GM12878 (cell line): ENCODE results near the gene HADHA. TPM values are rescaled to one million over a fixed set of nuclear protein-coding genes. Genes with fewer than 3 reads are reported as not detected.

ENCODE experiments used
- ATAC-seq: fragments of 200-7000 bp; cut with Tn5 transposase; 3 replicates; pipeline ENCODE4 v1.9.1; 2020; ENCODE audit warnings: mild to moderate bottlenecking, moderate library complexity
- BruUV-seq: library from RNA; stranded (reverse); fragments of 400-500 nt; replicated peaks from 2 replicates; lab custom pipeline; 2021; lab: Mats Ljungman, UMichigan
- CTCF ChIA-PET: fragments of 300-600 bp; sonication (Branson Sonifier 250); formaldehyde crosslinking; extraction: SDS; loops from one replicate; lab custom pipeline; 2021; ENCODE audit warnings: inconsistent platforms; lab: Yijun Ruan, JAX
- POLR2A ChIA-PET: fragments of 350-600 bp; formaldehyde crosslinking; extraction: SDS; loops from one replicate; lab custom pipeline; 2021; ENCODE audit warnings: inconsistent platforms; lab: Charles Lee
- RAD21 ChIA-PET: fragments of 300-600 bp; sonication (Branson Sonifier 250); formaldehyde crosslinking; loops from one replicate; lab custom pipeline; 2023; ENCODE audit warnings: antibody characterized with exemption; ENCODE audit not compliant: unreplicated experiment; lab: Charles Lee
- SMC1A ChIA-PET: fragments of 300-600 bp; sonication (Branson Sonifier 250); formaldehyde crosslinking; loops from one replicate; lab custom pipeline; 2023; ENCODE audit not compliant: unreplicated experiment, uncharacterized antibody; lab: Charles Lee
- DNase-seq: peaks from one replicate; pipeline ENCODE4 v3.0.0-alpha.2; 2011; ENCODE audit warnings: low read depth, low spot score
- FAIRE-seq: peaks from 3 replicates; lab custom pipeline; 2011; peaks lifted over from hg19 to GRCh38; lab: Jason Lieb, UNC
- H2AFZ ChIP-seq: 2 replicates; pipeline ENCODE4 v1.6.0; 2011; ENCODE audit warnings: low read depth, low read length, control low read depth; ENCODE audit not compliant: control insufficient read depth
- H3K27ac ChIP-seq: 2 replicates; pipeline ENCODE4 v1.5.1; 2011; ENCODE audit warnings: control low read depth; ENCODE audit not compliant: control insufficient read depth, insufficient read depth
- H3K27me3 ChIP-seq, 2 experiments: replicated peaks in 1 of 2; 2 replicates each; pipeline versions ENCODE4 v1.6.0 to v1.6.1; 2011; ENCODE audit warnings: low read length in 1 of 2; ENCODE audit not compliant: control insufficient read depth in 2 of 2, insufficient read depth in 2 of 2
- H3K36me3 ChIP-seq, 2 experiments: 2 replicates each; pipeline ENCODE4 v1.5.1; 2011; ENCODE audit warnings: low read length in 1 of 2; ENCODE audit not compliant: control insufficient read depth in 2 of 2, insufficient read depth in 2 of 2
- H3K4me1 ChIP-seq: 2 replicates; pipeline ENCODE4 v1.6.1; 2011; ENCODE audit warnings: mild to moderate bottlenecking, low read length, moderate library complexity, mixed read lengths; ENCODE audit not compliant: control insufficient read depth, insufficient read depth
- H3K4me2 ChIP-seq: 2 replicates; pipeline ENCODE4 v1.6.0; 2011; ENCODE audit warnings: control low read depth; ENCODE audit not compliant: control insufficient read depth, insufficient read depth
- H3K4me3 ChIP-seq: fragments of 200-600 bp; sonication (generic); 2 replicates; pipeline ENCODE4 v1.5.1; 2016
- H3K79me2 ChIP-seq: 2 replicates; pipeline ENCODE4 v1.6.0; 2011; ENCODE audit warnings: low read length; ENCODE audit not compliant: control insufficient read depth, insufficient read depth
- H3K9ac ChIP-seq: 2 replicates; pipeline ENCODE4 v1.8.0; 2011; ENCODE audit warnings: low read length, control low read depth, mixed read lengths; ENCODE audit not compliant: control insufficient read depth, insufficient read depth
- H3K9me3 ChIP-seq: replicated peaks from 3 replicates; pipeline ENCODE4 v1.5.1; 2011; ENCODE audit warnings: mild to moderate bottlenecking, low read length; ENCODE audit not compliant: control insufficient read depth, insufficient read depth
- H4K20me1 ChIP-seq: 2 replicates; pipeline ENCODE4 v1.6.0; 2011; ENCODE audit not compliant: control insufficient read depth, insufficient read depth
- ATF2 ChIP-seq: IDR thresholded peaks from 2 replicates; pipeline ENCODE4 v1.6.1; 2012; ENCODE audit warnings: low read length, inconsistent platforms
- ATF7 ChIP-seq: fragments of 450-650 bp; IDR thresholded peaks from 2 replicates; pipeline ENCODE4 v1.6.1; 2016; ENCODE audit warnings: low read depth, mild to moderate bottlenecking
- CBFB ChIP-seq: IDR thresholded peaks from 2 replicates; pipeline ENCODE4 v1.6.1; 2016; ENCODE audit warnings: antibody characterized with exemption, low read depth
- CHD1 ChIP-seq: IDR thresholded peaks from 2 replicates; pipeline ENCODE4 v1.6.1; 2012; ENCODE audit warnings: low read depth, low read length, improper control_type of control experiment
- FOXK2 ChIP-seq: fragments of 450-650 bp; IDR thresholded peaks from 2 replicates; pipeline ENCODE4 v1.6.1; 2017; ENCODE audit warnings: mild to moderate bottlenecking, moderate library complexity
- NFXL1 ChIP-seq: fragments of 450-650 bp; IDR thresholded peaks from 2 replicates; pipeline ENCODE4 v1.6.1; 2017; ENCODE audit warnings: antibody characterized with exemption, mild to moderate bottlenecking, borderline replicate concordance
- RELA ChIP-seq: fragments of 450-650 bp; IDR thresholded peaks from 2 replicates; pipeline ENCODE4 v1.8.0; 2014; ENCODE audit warnings: borderline replicate concordance; ENCODE audit not compliant: partially characterized antibody
- TAF1 ChIP-seq: IDR thresholded peaks from 2 replicates; pipeline ENCODE4 v1.6.1; 2011; ENCODE audit warnings: mild to moderate bottlenecking, low read depth, low read length, borderline replicate concordance
- TCF12 ChIP-seq: IDR thresholded peaks from 2 replicates; pipeline ENCODE4 v1.6.1; 2011; ENCODE audit warnings: low read depth, mild to moderate bottlenecking, low read length
- ZBTB40 ChIP-seq: fragments of 450-650 bp; IDR thresholded peaks from 2 replicates; pipeline ENCODE4 v1.6.1; 2016; ENCODE audit warnings: mild to moderate bottlenecking, moderate library complexity, borderline replicate concordance
- ZNF274 ChIP-seq: IDR thresholded peaks from one replicate; pipeline ENCODE4 v1.8.0; 2011; ENCODE audit not compliant: insufficient read length, insufficient read depth
- ZNF622 ChIP-seq: fragments of 450-650 bp; IDR thresholded peaks from 2 replicates; pipeline ENCODE4 v1.6.1; 2017; ENCODE audit warnings: mild to moderate bottlenecking, inconsistent platforms
- WGBS: methylation state at CpG from one replicate; pipeline ENCODE4 v1.1.6; 2016; ENCODE audit warnings: low lambda C conversion rate; ENCODE audit not compliant: insufficient replicate concordance, insufficient coverage; ENCODE audit errors: missing lambda C conversion rate; 5-methylcytosine and 5-hydroxymethylcytosine counted together
- in situ Hi-C: fragments of 300-500 bp; cut with MboI; formaldehyde crosslinking; loops from 9 replicates; pipeline ENCODE4 v1.14.3; 2018; ENCODE audit warnings: mixed read lengths
- intact Hi-C: fragments of 100-400 bp; cut with micrococcal nuclease; formaldehyde crosslinking; loops from one replicate; pipeline ENCODE4 v1.14.2; 2022; ENCODE audit not compliant: unreplicated experiment
- polyA plus RNA-seq, 11 experiments: library from polyadenylated mRNA; depleted of rRNA in 4 of 11; unstranded in 6 of 11; stranded (reverse) in 5 of 11; fragments of >200 nt; fragmentation: Nextera tagmentation in 4 of 11; fragmentation: Illumina TruSeq in 1 of 11; extraction: Ambion mirVana in 4 of 11; extraction: Trizol in 1 of 11; gene quantifications; 1 replicate in 1 of 11; 2 replicates in 10 of 11; pipeline versions ENCODE4 v1.2.1 to v1.2.3, GENCODE V29; 2011 to 2016; ENCODE audit warnings: inconsistent platforms in 2 of 11, missing spikeins in 2 of 11, low read depth in 1 of 11
- total RNA-seq, 4 experiments: library from RNA; depleted of rRNA in 3 of 4; stranded (reverse); fragments of >200 nt in 3 of 4; fragmentation: Illumina TruSeq in 1 of 4; extraction: Trizol in 1 of 4; gene quantifications; 2 replicates each; pipeline versions ENCODE4 v1.2.1 to v1.2.3, GENCODE V29; 2013 to 2021
- TF ChIP-seq, protein P1 (sequence below): fragments of 450-650 bp; IDR thresholded peaks from 2 replicates; pipeline ENCODE4 v1.6.1; 2017; ENCODE audit warnings: antibody characterized with exemption, mild to moderate bottlenecking, moderate library complexity

HADHA gene
- total and polyA plus RNA-seq, 10 of the 15 experiments (the other 5 are each of a cell fraction or from before 2014, with no cell fraction given): 109 to 207 (median 165) TPM

DNA sequence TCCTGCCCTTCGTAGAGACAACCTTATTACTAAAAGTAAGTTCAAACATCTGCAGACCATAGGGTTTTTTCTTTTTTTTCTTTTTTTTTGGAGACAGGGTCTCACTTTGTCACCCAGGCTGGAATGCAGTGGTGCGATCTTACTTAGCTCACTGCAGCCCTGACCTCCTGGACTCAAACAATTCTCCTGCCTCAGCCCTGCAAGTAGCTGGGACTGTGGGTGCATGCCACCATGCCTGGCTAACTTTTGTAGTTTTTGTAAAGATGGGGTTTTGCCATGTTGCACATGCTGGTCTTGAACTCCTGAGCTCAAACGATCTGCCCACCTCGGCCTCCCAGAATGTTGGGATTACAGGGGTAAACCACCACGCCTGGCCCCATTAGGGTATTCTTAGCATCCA, 32.4 kb downstream of the HADHA start:
- Histone ChIP-seq H2AFZ (no peak overlapping the region), H3K4me2 (no peak overlapping the region), H3K4me1 (no peaks in the 10 kb centered on the region), H3K27ac (no peak overlapping the region), H3K79me2 (no peaks in the 10 kb centered on the region), H3K9me3 (no peaks in the 10 kb centered on the region), H3K4me3 (no peak overlapping the region), H3K36me3 (peaks cover 3 to 7% of the 10 kb centered on the region in 2 experiments), H3K27me3 (no peaks in the 10 kb centered on the region), H4K20me1 (no peaks in the 10 kb centered on the region), H3K9ac (no peak overlapping the region)
- RAD21 ChIA-PET: interaction anchor here (0.6 kb wide), 1 partner anchor 20 kb away, joined by 4 read pairs; no protein-coding TSS in a partner anchor
- POLR2A ChIA-PET: no interaction called here
- TF ChIP-seq ATF2 (no peak), ZBTB40 (no peak), ATF7 (no peak), ZNF622 (no peak), TAF1 (no peak), CBFB (no peak), RELA (no peak), TCF12 (no peak), ZNF274 (no peak), NFXL1 (no peak), FOXK2 (no peak), CHD1 (no peak)
- TF ChIP-seq, protein P1, sequence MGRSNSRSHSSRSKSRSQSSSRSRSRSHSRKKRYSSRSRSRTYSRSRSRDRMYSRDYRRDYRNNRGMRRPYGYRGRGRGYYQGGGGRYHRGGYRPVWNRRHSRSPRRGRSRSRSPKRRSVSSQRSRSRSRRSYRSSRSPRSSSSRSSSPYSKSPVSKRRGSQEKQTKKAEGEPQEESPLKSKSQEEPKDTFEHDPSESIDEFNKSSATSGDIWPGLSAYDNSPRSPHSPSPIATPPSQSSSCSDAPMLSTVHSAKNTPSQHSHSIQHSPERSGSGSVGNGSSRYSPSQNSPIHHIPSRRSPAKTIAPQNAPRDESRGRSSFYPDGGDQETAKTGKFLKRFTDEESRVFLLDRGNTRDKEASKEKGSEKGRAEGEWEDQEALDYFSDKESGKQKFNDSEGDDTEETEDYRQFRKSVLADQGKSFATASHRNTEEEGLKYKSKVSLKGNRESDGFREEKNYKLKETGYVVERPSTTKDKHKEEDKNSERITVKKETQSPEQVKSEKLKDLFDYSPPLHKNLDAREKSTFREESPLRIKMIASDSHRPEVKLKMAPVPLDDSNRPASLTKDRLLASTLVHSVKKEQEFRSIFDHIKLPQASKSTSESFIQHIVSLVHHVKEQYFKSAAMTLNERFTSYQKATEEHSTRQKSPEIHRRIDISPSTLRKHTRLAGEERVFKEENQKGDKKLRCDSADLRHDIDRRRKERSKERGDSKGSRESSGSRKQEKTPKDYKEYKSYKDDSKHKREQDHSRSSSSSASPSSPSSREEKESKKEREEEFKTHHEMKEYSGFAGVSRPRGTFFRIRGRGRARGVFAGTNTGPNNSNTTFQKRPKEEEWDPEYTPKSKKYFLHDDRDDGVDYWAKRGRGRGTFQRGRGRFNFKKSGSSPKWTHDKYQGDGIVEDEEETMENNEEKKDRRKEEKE: no peak
- in situ Hi-C loops (no loop called here), intact Hi-C loops (no loop called here)
- SMC1A ChIA-PET: no interaction called here
- WGBS: 98% methylated on average over 5 of the region's 5 CpGs
- DNase-seq (no peak), FAIRE-seq (no peak), ATAC-seq (no peak)
- no TSS peak for BruUV-seq
- CTCF ChIA-PET: no interaction called here
